Transverse colon (tissue), 4 donors: Measurements from ENCODE around the gene TMEM156.

ENCODE experiments used
- POLR2AphosphoS5 ChIP-seq, 3 donors: sonication (generic); formaldehyde crosslinking; IDR thresholded peaks; one replicate each; pipeline ENCODE4 v1.6.1; 2016; ENCODE audit warnings: antibody characterized with exemption in 3 of 3
- TF ChIP-seq, protein P1 (sequence below), 5 experiments: fragments of 200-600 bp in 3 of 5; fragments of 450-650 bp in 2 of 5; sonication (generic) in 3 of 5; IDR thresholded peaks; 1 replicate in 2 of 5; 2 replicates in 3 of 5; pipeline ENCODE4 v1.5.1; 2016 to 2017; ENCODE audit warnings: antibody characterized with exemption in 5 of 5, inconsistent platforms in 3 of 5, mild to moderate bottlenecking in 2 of 5, moderate library complexity in 1 of 5

DNA sequence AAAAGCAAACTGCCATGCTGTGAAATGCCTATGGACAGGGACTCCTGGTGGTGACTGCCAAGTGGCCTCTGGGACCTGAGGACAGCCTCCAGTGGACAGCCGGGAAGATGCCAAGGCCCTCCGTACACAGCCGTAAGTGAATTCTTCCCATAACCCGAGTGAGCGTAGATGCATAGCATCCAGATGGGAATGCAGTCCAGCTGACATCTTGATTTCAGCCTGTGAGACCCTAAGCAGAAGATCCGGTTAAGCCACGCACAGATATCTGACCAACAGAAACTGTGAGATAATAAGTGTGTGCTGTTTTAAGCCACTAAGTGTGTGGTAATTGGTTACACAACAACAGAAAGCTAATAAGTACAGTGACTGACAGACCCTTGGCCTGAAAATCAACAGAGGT lies 55.9 kb downstream of the TMEM156 start:
- TF ChIP-seq, protein P1, sequence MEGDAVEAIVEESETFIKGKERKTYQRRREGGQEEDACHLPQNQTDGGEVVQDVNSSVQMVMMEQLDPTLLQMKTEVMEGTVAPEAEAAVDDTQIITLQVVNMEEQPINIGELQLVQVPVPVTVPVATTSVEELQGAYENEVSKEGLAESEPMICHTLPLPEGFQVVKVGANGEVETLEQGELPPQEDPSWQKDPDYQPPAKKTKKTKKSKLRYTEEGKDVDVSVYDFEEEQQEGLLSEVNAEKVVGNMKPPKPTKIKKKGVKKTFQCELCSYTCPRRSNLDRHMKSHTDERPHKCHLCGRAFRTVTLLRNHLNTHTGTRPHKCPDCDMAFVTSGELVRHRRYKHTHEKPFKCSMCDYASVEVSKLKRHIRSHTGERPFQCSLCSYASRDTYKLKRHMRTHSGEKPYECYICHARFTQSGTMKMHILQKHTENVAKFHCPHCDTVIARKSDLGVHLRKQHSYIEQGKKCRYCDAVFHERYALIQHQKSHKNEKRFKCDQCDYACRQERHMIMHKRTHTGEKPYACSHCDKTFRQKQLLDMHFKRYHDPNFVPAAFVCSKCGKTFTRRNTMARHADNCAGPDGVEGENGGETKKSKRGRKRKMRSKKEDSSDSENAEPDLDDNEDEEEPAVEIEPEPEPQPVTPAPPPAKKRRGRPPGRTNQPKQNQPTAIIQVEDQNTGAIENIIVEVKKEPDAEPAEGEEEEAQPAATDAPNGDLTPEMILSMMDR (IDR thresholded peaks at IDR 0.05), result no peak
- TF ChIP-seq POLR2AphosphoS5 (IDR thresholded peaks at IDR 0.05), result no peak
